ENCODE results near the gene MBLAC1. TPM values are rescaled to one million over a fixed set of nuclear protein-coding genes. Genes with fewer than 3 reads are reported as not detected.

The MBLAC1 gene
- total RNA-seq, 1 experiment from 2014 or later: 3.5 TPM

- TF ChIP-seq, protein P1, sequence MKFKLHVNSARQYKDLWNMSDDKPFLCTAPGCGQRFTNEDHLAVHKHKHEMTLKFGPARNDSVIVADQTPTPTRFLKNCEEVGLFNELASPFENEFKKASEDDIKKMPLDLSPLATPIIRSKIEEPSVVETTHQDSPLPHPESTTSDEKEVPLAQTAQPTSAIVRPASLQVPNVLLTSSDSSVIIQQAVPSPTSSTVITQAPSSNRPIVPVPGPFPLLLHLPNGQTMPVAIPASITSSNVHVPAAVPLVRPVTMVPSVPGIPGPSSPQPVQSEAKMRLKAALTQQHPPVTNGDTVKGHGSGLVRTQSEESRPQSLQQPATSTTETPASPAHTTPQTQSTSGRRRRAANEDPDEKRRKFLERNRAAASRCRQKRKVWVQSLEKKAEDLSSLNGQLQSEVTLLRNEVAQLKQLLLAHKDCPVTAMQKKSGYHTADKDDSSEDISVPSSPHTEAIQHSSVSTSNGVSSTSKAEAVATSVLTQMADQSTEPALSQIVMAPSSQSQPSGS (CRISPR knock-in tag; IDR thresholded peaks at IDR 0.05; ENCODE audit: borderline replicate concordance, low read depth): no peak
- TF ChIP-seq GABPB1 (CRISPR knock-in tag; IDR thresholded peaks at IDR 0.05): no peak
Measured at GRCh38 chr7:100111914-100112313, 14.9 kb upstream of the MBLAC1 start (continued).

DNA sequence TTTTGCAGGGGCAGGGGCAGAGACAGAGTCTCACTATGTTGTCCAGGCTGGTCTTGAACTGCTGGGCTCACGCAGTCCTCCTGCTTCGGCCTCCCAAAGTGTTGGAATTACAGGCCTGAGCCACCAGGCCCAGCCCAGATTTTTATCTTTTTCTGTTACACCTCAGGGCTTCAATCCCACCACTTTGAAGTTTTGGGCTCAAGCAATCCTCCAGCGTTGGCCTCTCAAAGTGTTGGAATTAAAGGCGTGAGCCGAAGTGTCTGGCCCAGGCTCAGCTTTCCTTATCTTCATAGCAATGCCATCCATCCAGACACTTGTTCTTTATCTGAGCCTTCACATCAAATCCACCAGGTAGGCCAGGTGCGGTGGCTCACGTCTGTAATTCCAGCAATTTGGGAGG is 11.7 kb upstream of the MBLAC1 start:
- ChIA-PET CTCF (no interaction called here), POLR2A (no interaction called here)
- Mint-ChIP-seq H3K9me3 (no peaks in the 10 kb centered on the region), H3K27ac (no peak overlapping the region), H3K4me3 (no peak overlapping the region), H3K27me3 (ENCODE audit: low read depth) (no peaks in the 10 kb centered on the region), H3K4me1 (peaks cover 4% of the 10 kb centered on the region; the same call in 1 of the 2 replicates), H3K36me3 (peaks cover 34% of the 10 kb centered on the region)
- no peak for ATAC-seq
- TF ChIP-seq, protein P2, sequence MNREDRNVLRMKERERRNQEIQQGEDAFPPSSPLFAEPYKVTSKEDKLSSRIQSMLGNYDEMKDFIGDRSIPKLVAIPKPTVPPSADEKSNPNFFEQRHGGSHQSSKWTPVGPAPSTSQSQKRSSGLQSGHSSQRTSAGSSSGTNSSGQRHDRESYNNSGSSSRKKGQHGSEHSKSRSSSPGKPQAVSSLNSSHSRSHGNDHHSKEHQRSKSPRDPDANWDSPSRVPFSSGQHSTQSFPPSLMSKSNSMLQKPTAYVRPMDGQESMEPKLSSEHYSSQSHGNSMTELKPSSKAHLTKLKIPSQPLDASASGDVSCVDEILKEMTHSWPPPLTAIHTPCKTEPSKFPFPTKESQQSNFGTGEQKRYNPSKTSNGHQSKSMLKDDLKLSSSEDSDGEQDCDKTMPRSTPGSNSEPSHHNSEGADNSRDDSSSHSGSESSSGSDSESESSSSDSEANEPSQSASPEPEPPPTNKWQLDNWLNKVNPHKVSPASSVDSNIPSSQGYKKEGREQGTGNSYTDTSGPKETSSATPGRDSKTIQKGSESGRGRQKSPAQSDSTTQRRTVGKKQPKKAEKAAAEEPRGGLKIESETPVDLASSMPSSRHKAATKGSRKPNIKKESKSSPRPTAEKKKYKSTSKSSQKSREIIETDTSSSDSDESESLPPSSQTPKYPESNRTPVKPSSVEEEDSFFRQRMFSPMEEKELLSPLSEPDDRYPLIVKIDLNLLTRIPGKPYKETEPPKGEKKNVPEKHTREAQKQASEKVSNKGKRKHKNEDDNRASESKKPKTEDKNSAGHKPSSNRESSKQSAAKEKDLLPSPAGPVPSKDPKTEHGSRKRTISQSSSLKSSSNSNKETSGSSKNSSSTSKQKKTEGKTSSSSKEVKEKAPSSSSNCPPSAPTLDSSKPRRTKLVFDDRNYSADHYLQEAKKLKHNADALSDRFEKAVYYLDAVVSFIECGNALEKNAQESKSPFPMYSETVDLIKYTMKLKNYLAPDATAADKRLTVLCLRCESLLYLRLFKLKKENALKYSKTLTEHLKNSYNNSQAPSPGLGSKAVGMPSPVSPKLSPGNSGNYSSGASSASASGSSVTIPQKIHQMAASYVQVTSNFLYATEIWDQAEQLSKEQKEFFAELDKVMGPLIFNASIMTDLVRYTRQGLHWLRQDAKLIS (CRISPR knock-in tag; IDR thresholded peaks at IDR 0.05; ENCODE audit: borderline replicate concordance): no peak
- TF ChIP-seq, protein P1 (CRISPR knock-in tag; IDR thresholded peaks at IDR 0.05; ENCODE audit: borderline replicate concordance, low read depth): no peak
- TF ChIP-seq JUN (CRISPR knock-in tag; IDR thresholded peaks at IDR 0.05) (no peak), PRRX2 (CRISPR knock-in tag; IDR thresholded peaks at IDR 0.05) (no peak), HMGA2 (CRISPR knock-in tag; IDR thresholded peaks at IDR 0.05) (no peak), SMAD4 (CRISPR knock-in tag; IDR thresholded peaks at IDR 0.05) (no peak), NR1H2 (CRISPR knock-in tag; IDR thresholded peaks at IDR 0.05) (no peak), PRDM15 (CRISPR knock-in tag; IDR thresholded peaks at IDR 0.05) (no peak), EMX1 (CRISPR knock-in tag; IDR thresholded peaks at IDR 0.05) (no peak), IRF2 (CRISPR knock-in tag; IDR thresholded peaks at IDR 0.05; ENCODE audit: borderline replicate concordance, low read depth) (no peak), ZBTB21 (CRISPR knock-in tag; IDR thresholded peaks at IDR 0.05; ENCODE audit: borderline replicate concordance) (no peak), TEAD4 (CRISPR knock-in tag; IDR thresholded peaks at IDR 0.05) (no peak)
- TF ChIP-seq, protein P3, sequence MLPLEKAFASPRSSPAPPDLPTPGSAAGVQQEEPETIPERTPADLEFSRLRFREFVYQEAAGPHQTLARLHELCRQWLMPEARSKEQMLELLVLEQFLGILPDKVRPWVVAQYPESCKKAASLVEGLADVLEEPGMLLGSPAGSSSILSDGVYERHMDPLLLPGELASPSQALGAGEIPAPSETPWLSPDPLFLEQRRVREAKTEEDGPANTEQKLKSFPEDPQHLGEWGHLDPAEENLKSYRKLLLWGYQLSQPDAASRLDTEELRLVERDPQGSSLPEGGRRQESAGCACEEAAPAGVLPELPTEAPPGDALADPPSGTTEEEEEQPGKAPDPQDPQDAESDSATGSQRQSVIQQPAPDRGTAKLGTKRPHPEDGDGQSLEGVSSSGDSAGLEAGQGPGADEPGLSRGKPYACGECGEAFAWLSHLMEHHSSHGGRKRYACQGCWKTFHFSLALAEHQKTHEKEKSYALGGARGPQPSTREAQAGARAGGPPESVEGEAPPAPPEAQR (CRISPR knock-in tag; IDR thresholded peaks at IDR 0.05): no peak
- TF ChIP-seq, protein P4, sequence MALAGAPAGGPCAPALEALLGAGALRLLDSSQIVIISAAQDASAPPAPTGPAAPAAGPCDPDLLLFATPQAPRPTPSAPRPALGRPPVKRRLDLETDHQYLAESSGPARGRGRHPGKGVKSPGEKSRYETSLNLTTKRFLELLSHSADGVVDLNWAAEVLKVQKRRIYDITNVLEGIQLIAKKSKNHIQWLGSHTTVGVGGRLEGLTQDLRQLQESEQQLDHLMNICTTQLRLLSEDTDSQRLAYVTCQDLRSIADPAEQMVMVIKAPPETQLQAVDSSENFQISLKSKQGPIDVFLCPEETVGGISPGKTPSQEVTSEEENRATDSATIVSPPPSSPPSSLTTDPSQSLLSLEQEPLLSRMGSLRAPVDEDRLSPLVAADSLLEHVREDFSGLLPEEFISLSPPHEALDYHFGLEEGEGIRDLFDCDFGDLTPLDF (CRISPR knock-in tag; IDR thresholded peaks at IDR 0.05): no peak
- TF ChIP-seq, protein P5, sequence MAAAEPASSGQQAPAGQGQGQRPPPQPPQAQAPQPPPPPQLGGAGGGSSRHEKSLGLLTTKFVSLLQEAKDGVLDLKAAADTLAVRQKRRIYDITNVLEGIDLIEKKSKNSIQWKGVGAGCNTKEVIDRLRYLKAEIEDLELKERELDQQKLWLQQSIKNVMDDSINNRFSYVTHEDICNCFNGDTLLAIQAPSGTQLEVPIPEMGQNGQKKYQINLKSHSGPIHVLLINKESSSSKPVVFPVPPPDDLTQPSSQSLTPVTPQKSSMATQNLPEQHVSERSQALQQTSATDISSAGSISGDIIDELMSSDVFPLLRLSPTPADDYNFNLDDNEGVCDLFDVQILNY (CRISPR knock-in tag; IDR thresholded peaks at IDR 0.05): no peak
- DNase-seq (ENCODE audit: low spot score): no peak
